GF-D8 (cell line): ENCODE measurements around the gene KRTAP1-5.
"Not testable (repeated sequence)": the region's sequence is repeated elsewhere in the genome, so short reads cannot be mapped to it uniquely, and the experiment has no call there.

Experiments used
- DNase-seq: peaks from one replicate; lab custom pipeline; 2025; lab: John Stamatoyannopoulos, UW

KRTAP1-5 gene

GRCh38 chr17:41004397-41004796 lies 22.6 kb downstream of the KRTAP1-5 start:
- no peak for DNase-seq

GRCh38 chr17:41003926-41004325 lies 23.1 kb downstream of the KRTAP1-5 start:
- no peak for DNase-seq

- no peak for DNase-seq
Measured at GRCh38 chr17:41002814-41003213, 24.2 kb downstream of the KRTAP1-5 start.

- no peak for DNase-seq
Measured at GRCh38 chr17:41001795-41002194, 25.2 kb downstream of the KRTAP1-5 start.

GRCh38 chr17:40999563-40999962 lies 27.4 kb downstream of the KRTAP1-5 start, which contains the start of gene KRTAP3-2:
TSS of gene KRTAP3-2 (minus strand) at chr17:40999906. CDS start at chr17:40999853, 53 bp downstream.
- DNase-seq: not testable (repeated sequence)

GRCh38 chr17:40997361-40997760 lies 29.6 kb downstream of the KRTAP1-5 start:
- DNase-seq: no peak

GRCh38 chr17:40996829-40997228 lies 30.2 kb downstream of the KRTAP1-5 start:
- DNase-seq: no peak

GRCh38 chr17:40995116-40995515 lies 31.9 kb downstream of the KRTAP1-5 start:
- no peak for DNase-seq

GRCh38 chr17:40993839-40994238 lies 33.2 kb downstream of the KRTAP1-5 start, which contains the start of gene KRTAP3-3:
TSS of gene KRTAP3-3 (minus strand) at chr17:40994164. CDS start at chr17:40994097, 67 bp downstream.
- DNase-seq: no peak

- DNase-seq: no peak
Measured at GRCh38 chr17:40993084-40993483, 33.9 kb downstream of the KRTAP1-5 start.

GRCh38 chr17:40992666-40993065 lies 34.3 kb downstream of the KRTAP1-5 start:
- no peak for DNase-seq

GRCh38 chr17:40986920-40987319 lies 40.1 kb downstream of the KRTAP1-5 start:
- no peak for DNase-seq

GRCh38 chr17:40984226-40984625 lies 42.8 kb downstream of the KRTAP1-5 start, which contains the start of gene KRT40:
TSS of gene KRT40 (minus strand) at chr17:40984326. CDS start at chr17:40984273, 53 bp downstream.
- no peak for DNase-seq

- DNase-seq: no peak
Measured at GRCh38 chr17:40981115-40981514, 45.9 kb downstream of the KRTAP1-5 start.

GRCh38 chr17:40980596-40980995 lies 46.4 kb downstream of the KRTAP1-5 start:
- no peak for DNase-seq

- no peak for DNase-seq
Measured at GRCh38 chr17:40980117-40980516, 46.9 kb downstream of the KRTAP1-5 start.

GRCh38 chr17:40978575-40979151 lies 48.3 kb downstream of the KRTAP1-5 start:
- DNase-seq: no peak
